Peyer's patch (tissue), 4 donors: ENCODE results near the gene SKIDA1. TPM values are rescaled to one million over a fixed set of nuclear protein-coding genes. Genes with fewer than 3 reads are reported as not detected.

Experiments used
- DNase-seq, 3 donors: peaks; one replicate each; pipeline ENCODE4 v3.0.0-alpha.2; 2017 to 2019
- H3K27ac ChIP-seq, 4 donors: fragments of 200-600 bp; sonication (generic); one replicate each; pipeline ENCODE4 v1.5.1; 2016 to 2019
- H3K27me3 ChIP-seq, 2 donors: fragments of 200-600 bp; sonication (generic); one replicate each; pipeline ENCODE4 v1.5.1; 2019
- H3K36me3 ChIP-seq, 3 donors: fragments of 200-600 bp; sonication (generic); one replicate each; pipeline ENCODE4 v1.5.1; 2016 to 2019
- H3K4me1 ChIP-seq, 4 donors: fragments of 200-600 bp; sonication (generic); one replicate each; pipeline ENCODE4 v1.5.1; 2016 to 2019
- H3K4me3 ChIP-seq, 4 donors: fragments of 200-600 bp; sonication (generic); 1 replicate in 3 of 4; 2 replicates in 1 of 4; pipeline ENCODE4 v1.5.1; 2016 to 2019; ENCODE audit warnings: mild to moderate bottlenecking in 1 of 4
- H3K9me3 ChIP-seq, 4 donors: fragments of 200-600 bp; sonication (generic); one replicate each; pipeline ENCODE4 v1.5.1; 2016 to 2019; ENCODE audit warnings: mild to moderate bottlenecking in 1 of 4
- CTCF ChIP-seq, 6 experiments: fragments of 450-650 bp in 4 of 6; fragments of 200-600 bp in 2 of 6; sonication (generic) in 1 of 6; IDR thresholded peaks; one replicate each; pipeline ENCODE4 v1.5.1; 2017 to 2019; ENCODE audit warnings: antibody characterized with exemption in 6 of 6, mild to moderate bottlenecking in 3 of 6, moderate library complexity in 1 of 6
- POLR2A ChIP-seq, 2 donors: fragments of 450-650 bp; IDR thresholded peaks; one replicate each; pipeline ENCODE4 v1.5.1; 2017; ENCODE audit warnings: antibody characterized with exemption in 2 of 2, mild to moderate bottlenecking in 2 of 2, moderate library complexity in 2 of 2
- total RNA-seq, 4 donors: library from RNA; depleted of rRNA; stranded (reverse); fragments of >200 nt; gene quantifications; one replicate each; pipeline ENCODE4 v1.1.0, GENCODE V29; 2016

The SKIDA1 gene
- total RNA-seq, 4 donors from 2014 or later = 0.27 TPM; not detected in 3

DNA sequence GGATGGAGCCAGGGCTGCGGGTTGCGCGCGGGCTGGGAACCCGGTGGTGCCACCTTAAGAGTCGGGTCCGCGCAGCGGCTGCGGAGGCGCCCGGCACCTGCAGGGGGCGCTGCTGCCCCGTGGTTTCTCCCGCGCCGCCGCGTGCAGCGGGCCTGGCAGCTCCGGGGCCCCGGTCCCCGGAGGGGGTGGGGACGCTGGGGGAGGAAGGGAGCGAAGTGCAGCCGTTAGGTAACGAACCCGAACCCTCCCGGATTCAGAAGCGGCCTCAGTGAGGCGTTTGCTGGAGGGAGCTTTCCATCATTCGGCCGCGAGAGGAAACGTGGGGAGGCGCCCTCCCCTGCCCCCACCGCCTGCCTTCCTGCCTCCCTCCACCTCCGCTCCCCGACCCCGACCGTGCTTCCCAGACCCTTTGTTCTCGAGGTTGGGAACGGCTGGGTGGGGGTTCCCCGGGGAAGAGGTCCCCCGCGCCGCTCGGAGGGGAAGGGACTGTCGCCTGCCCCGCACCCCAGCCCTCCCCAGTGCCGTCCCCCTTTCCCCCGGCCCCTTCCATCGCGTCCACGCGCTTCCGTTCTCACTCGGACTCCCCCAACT lies 29.6 kb downstream of the SKIDA1 start:
- no peaks in the 10 kb centered on the region for H3K9me3 ChIP-seq
- H3K27me3 ChIP-seq = peaks cover 0 to 13% of the 10 kb centered on the region in 2 donors
- no peaks in the 10 kb centered on the region for H3K36me3 ChIP-seq
- no peak for TF ChIP-seq POLR2A (IDR thresholded peaks at IDR 0.05)
- peak; percentile 84 to 98 (median 95) for TF ChIP-seq CTCF (IDR thresholded peaks at IDR 0.05)
- peak overlapping the region in 3 of 4 donors; percentile 36 to 46 (median 46) for H3K27ac ChIP-seq
- peak; percentile 69 to 92 (median 87) for DNase-seq
- H3K4me3 ChIP-seq = peak overlapping the region; percentile 41 to 73 (median 68)
- peaks cover 0 to 43% (median 21%) of the 10 kb centered on the region in 4 donors for H3K4me1 ChIP-seq

GRCh38 chr10:21495002-21495751 lies 30.3 kb downstream of the SKIDA1 start:
- H3K4me3 ChIP-seq = peak overlapping the region; percentile 41 to 73 (median 68)
- peaks cover 0 to 13% of the 10 kb centered on the region in 2 donors for H3K27me3 ChIP-seq
- H3K9me3 ChIP-seq = no peaks in the 10 kb centered on the region
- TF ChIP-seq POLR2A (IDR thresholded peaks at IDR 0.05) = no peak
- no peak for TF ChIP-seq CTCF (IDR thresholded peaks at IDR 0.05)
- peaks cover 0 to 41% (median 21%) of the 10 kb centered on the region in 4 donors for H3K4me1 ChIP-seq
- peak overlapping the region in 3 of 4 donors; percentile 36 to 57 (median 46) for H3K27ac ChIP-seq
- no peaks in the 10 kb centered on the region for H3K36me3 ChIP-seq
- no peak for DNase-seq

DNA sequence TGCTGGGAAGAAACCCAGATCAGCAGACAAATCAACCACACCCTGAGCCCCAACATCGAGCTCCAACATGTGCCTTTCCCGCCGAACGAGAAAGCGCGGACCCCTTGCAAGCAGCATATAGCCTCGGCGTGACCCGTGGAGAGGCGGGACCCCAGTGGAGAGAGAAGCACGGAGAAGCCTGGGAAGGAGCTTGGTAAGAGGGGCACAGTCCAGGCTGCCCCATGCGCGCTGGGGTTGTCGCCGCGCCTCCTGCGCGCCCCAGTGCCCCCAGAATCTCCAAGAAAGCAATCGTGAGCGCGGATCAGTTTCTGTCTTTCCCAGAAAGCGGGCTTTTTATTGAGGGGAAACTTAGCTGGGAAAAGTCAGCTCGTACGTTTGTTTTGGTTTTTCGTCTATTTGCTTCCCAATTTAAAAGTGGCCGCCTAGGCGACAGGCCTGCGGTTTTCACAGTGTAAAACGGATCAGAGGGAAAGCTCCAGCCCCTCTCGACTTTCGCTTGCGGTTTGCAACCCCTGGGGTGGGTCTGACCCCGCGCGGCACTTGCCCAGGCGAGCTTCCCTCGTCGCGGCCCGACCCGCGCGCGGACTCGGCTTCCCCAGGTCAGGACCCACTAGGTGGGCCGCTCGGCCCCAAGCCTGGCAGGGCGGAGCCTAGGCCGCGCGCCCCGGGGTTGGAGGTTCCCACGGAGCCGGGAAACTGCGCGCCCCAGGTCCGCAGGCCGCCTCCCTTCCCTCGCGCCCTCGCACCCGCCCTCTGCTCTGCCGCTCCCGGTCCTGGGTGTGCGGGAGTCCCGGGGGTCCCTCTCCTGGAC lies 31.1 kb downstream of the SKIDA1 start:
- DNase-seq = no peak
- peak overlapping the region; percentile 41 to 73 (median 68) for H3K4me3 ChIP-seq
- TF ChIP-seq POLR2A (IDR thresholded peaks at IDR 0.05) (no peak), CTCF (IDR thresholded peaks at IDR 0.05) (no peak)
- H3K4me1 ChIP-seq = peaks cover 0 to 34% (median 21%) of the 10 kb centered on the region in 4 donors
- no peaks in the 10 kb centered on the region for H3K9me3 ChIP-seq
- H3K27ac ChIP-seq = peak overlapping the region in 3 of 4 donors; percentile 12 to 57 (median 17)
- peaks cover 0 to 7% of the 10 kb centered on the region in 2 donors for H3K27me3 ChIP-seq
- no peaks in the 10 kb centered on the region for H3K36me3 ChIP-seq

GRCh38 chr10:21493784-21494183 lies 31.7 kb downstream of the SKIDA1 start:
- peaks cover 0 to 34% (median 21%) of the 10 kb centered on the region in 4 donors for H3K4me1 ChIP-seq
- DNase-seq = no peak
- peak overlapping the region in 1 of 4 donors; percentile 66 for H3K4me3 ChIP-seq
- peaks cover 0 to 7% of the 10 kb centered on the region in 2 donors for H3K27me3 ChIP-seq
- no peak for TF ChIP-seq POLR2A (IDR thresholded peaks at IDR 0.05)
- TF ChIP-seq CTCF (IDR thresholded peaks at IDR 0.05) = no peak
- no peak overlapping the region for H3K27ac ChIP-seq
- no peaks in the 10 kb centered on the region for H3K9me3 ChIP-seq
- no peaks in the 10 kb centered on the region for H3K36me3 ChIP-seq

GRCh38 chr10:21492421-21492820 lies 33.1 kb downstream of the SKIDA1 start:
- Histone ChIP-seq H3K27ac (no peak overlapping the region), H3K27me3 (peaks cover 0 to 7% of the 10 kb centered on the region in 2 donors), H3K9me3 (no peaks in the 10 kb centered on the region), H3K36me3 (no peaks in the 10 kb centered on the region), H3K4me1 (peaks cover 0 to 34% (median 21%) of the 10 kb centered on the region in 4 donors), H3K4me3 (no peak overlapping the region)
- TF ChIP-seq CTCF (IDR thresholded peaks at IDR 0.05) = no peak
- no peak for TF ChIP-seq POLR2A (IDR thresholded peaks at IDR 0.05)
- DNase-seq = no peak
